ENCODE data around the gene RARA.

DNA sequence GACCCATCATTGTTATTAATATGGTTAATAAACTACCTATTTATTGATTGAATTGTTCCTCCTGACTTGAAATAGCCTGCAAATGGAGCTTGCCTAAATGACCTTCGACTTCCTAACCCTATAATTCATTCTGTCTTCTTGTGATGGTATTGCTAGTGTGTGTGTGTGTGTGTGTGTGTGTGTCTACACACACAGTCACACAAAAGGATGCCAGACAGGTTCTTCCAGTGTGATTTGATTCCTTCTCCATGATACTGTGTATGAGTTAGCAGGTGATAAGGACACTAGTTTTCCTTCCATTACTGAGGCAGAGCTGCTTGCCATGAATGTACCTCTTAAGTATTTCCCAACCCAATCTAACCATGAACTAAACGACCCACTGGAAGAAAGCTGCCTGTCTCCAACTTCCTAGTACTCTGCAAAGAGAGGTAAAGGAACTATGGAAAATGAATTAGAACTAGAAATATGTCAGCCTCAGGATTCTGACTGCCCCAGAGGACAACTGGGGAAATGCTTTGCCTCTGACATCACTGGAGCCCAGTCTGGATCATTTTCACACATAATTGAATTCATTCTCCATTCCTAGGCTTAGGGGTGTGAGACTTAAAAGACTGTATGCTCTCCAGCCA is 24.8 kb upstream of the RARA start:
- TF ChIP-seq, protein P1, sequence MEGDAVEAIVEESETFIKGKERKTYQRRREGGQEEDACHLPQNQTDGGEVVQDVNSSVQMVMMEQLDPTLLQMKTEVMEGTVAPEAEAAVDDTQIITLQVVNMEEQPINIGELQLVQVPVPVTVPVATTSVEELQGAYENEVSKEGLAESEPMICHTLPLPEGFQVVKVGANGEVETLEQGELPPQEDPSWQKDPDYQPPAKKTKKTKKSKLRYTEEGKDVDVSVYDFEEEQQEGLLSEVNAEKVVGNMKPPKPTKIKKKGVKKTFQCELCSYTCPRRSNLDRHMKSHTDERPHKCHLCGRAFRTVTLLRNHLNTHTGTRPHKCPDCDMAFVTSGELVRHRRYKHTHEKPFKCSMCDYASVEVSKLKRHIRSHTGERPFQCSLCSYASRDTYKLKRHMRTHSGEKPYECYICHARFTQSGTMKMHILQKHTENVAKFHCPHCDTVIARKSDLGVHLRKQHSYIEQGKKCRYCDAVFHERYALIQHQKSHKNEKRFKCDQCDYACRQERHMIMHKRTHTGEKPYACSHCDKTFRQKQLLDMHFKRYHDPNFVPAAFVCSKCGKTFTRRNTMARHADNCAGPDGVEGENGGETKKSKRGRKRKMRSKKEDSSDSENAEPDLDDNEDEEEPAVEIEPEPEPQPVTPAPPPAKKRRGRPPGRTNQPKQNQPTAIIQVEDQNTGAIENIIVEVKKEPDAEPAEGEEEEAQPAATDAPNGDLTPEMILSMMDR (IDR thresholded peaks at IDR 0.05; ENCODE audit: insufficient read depth, low read depth, low read length): peak; percentile 47
- TF ChIP-seq EZH2 (IDR thresholded peaks at IDR 0.05; ENCODE audit: insufficient read depth, low read length): no peak
